HL-60 (cell line): Measurements from ENCODE around the gene KRTAP10-11.

ENCODE experiments used
- DNase-seq, 2 experiments: peaks; one replicate each; pipeline ENCODE4 v3.0.0-alpha.2; 2010 to 2020; ENCODE audit warnings: low read depth in 1 of 2, low spot score in 1 of 2
- H3K27ac ChIP-seq: fragments of 250-450 bp; sonication (Bioruptor Pico); replicated peaks from 2 replicates; pipeline ENCODE4 v1.5.1; 2020; ENCODE audit warnings: mild to moderate bottlenecking, moderate library complexity
- H3K27me3 ChIP-seq: fragments of 250-450 bp; sonication (Bioruptor Pico); 2 replicates; pipeline ENCODE4 v1.5.1; 2021; ENCODE audit warnings: mild to moderate bottlenecking, moderate library complexity; ENCODE audit not compliant: insufficient read depth, poor library complexity, severe bottlenecking
- H3K4me3 ChIP-seq: replicated peaks from 2 replicates; pipeline ENCODE4 v1.5.1; 2011; ENCODE audit warnings: mild to moderate bottlenecking, control low read depth, low read length; ENCODE audit not compliant: insufficient read depth
- CTCF ChIP-seq: IDR thresholded peaks from one replicate; pipeline ENCODE4 v1.5.1; 2011; ENCODE audit warnings: low read length, control low read depth, inconsistent platforms; ENCODE audit not compliant: insufficient read depth
- GABPA ChIP-seq: IDR thresholded peaks from 2 replicates; pipeline ENCODE4 v1.6.1; 2012; ENCODE audit warnings: low read depth
- POLR2AphosphoS5 ChIP-seq: IDR thresholded peaks from 2 replicates; pipeline ENCODE4 v1.6.1; 2012; ENCODE audit warnings: low read depth
- REST ChIP-seq: IDR thresholded peaks from 2 replicates; pipeline ENCODE4 v1.6.1; 2012; ENCODE audit warnings: low read depth; ENCODE audit not compliant: insufficient replicate concordance
- SPI1 ChIP-seq: IDR thresholded peaks from 2 replicates; pipeline ENCODE4 v1.6.1; 2012; ENCODE audit warnings: low read depth, mild to moderate bottlenecking, borderline replicate concordance

The KRTAP10-11 gene

GRCh38 chr21:44692798-44693512 is 46.7 kb downstream of the KRTAP10-11 start:
- H3K27me3 ChIP-seq, result peaks cover 12% of the 10 kb centered on the region
- TF ChIP-seq REST (no peak), CTCF (no peak)
- no peak for DNase-seq
- no peak overlapping the region for H3K4me3 ChIP-seq
- H3K27ac ChIP-seq, result no peak overlapping the region

- DNase-seq, result no peak
- Histone ChIP-seq H3K27ac (no peak overlapping the region), H3K27me3 (peaks cover 20% of the 10 kb centered on the region), H3K4me3 (no peak overlapping the region)
- TF ChIP-seq SPI1, result no peak
Observed at GRCh38 chr21:44694776-44695175, 48.6 kb downstream of the KRTAP10-11 start.

- peaks cover 20% of the 10 kb centered on the region for H3K27me3 ChIP-seq
- H3K27ac ChIP-seq, result no peak overlapping the region
- TF ChIP-seq GABPA, result no peak
- no peak for TF ChIP-seq SPI1
- TF ChIP-seq CTCF, result no peak
- no peak for TF ChIP-seq POLR2AphosphoS5
- no peak for TF ChIP-seq REST
- no peak for DNase-seq
- no peak overlapping the region for H3K4me3 ChIP-seq
Observed at GRCh38 chr21:44695184-44695583, 49.0 kb downstream of the KRTAP10-11 start.

GRCh38 chr21:44695641-44696040 is 49.4 kb downstream of the KRTAP10-11 start:
- TF ChIP-seq GABPA, result no peak
- no peak for TF ChIP-seq REST
- TF ChIP-seq POLR2AphosphoS5, result no peak
- TF ChIP-seq CTCF, result no peak
- no peak for TF ChIP-seq SPI1
- H3K27ac ChIP-seq, result no peak overlapping the region
- DNase-seq, result no peak
- peaks cover 20% of the 10 kb centered on the region for H3K27me3 ChIP-seq
- H3K4me3 ChIP-seq, result no peak overlapping the region
